Esophagus squamous epithelium (tissue), 4 donors: ENCODE data around the gene B9D1.

Experiments used
- CTCF ChIP-seq, 6 experiments: fragments of 450-650 bp in 4 of 6; fragments of 200-600 bp in 2 of 6; sonication (generic) in 2 of 6; IDR thresholded peaks; one replicate each; pipeline ENCODE4 v1.5.1; 2016 to 2019; ENCODE audit warnings: antibody characterized with exemption in 6 of 6, mild to moderate bottlenecking in 4 of 6, moderate library complexity in 4 of 6
- POLR2A ChIP-seq, 4 donors: fragments of 450-650 bp; IDR thresholded peaks; one replicate each; pipeline ENCODE4 v1.6.1; 2017; ENCODE audit warnings: antibody characterized with exemption in 4 of 4, mild to moderate bottlenecking in 4 of 4, moderate library complexity in 3 of 4

GRCh38 chr17:19405114-19405513, 42.6 kb upstream of the B9D1 start:
- TF ChIP-seq CTCF (IDR thresholded peaks at IDR 0.05) (no peak), POLR2A (IDR thresholded peaks at IDR 0.05) (no peak)
